Parathyroid adenoma (tissue), 2 donors: ENCODE data around the gene ATF3.

Source experiments
- H2AFZ ChIP-seq: fragments of 300-600 bp; sonication (generic); one replicate; pipeline ENCODE4 v1.7.0; 2017; ENCODE audit warnings: antibody characterized with exemption, mild to moderate bottlenecking
- H3K27ac ChIP-seq: fragments of 300-600 bp; sonication (generic); one replicate; pipeline ENCODE4 v1.7.0; 2017
- H3K27me3 ChIP-seq: fragments of 300-600 bp; sonication (generic); one replicate; pipeline ENCODE4 v1.7.0; 2017; ENCODE audit warnings: low read length; ENCODE audit not compliant: control insufficient read depth, insufficient read depth
- H3K36me3 ChIP-seq: fragments of 300-600 bp; sonication (generic); one replicate; pipeline ENCODE4 v1.7.0; 2017; ENCODE audit warnings: low read length; ENCODE audit not compliant: control insufficient read depth, insufficient read depth
- H3K4me1 ChIP-seq: fragments of 300-600 bp; sonication (generic); one replicate; pipeline ENCODE4 v1.7.0; 2017; ENCODE audit warnings: control low read depth
- H3K4me2 ChIP-seq: fragments of 300-600 bp; sonication (generic); one replicate; pipeline ENCODE4 v1.7.0; 2017; ENCODE audit warnings: low read length
- H3K4me3 ChIP-seq: fragments of 300-600 bp; sonication (generic); one replicate; pipeline ENCODE4 v1.7.0; 2017; ENCODE audit warnings: low read depth, low read length
- H3K79me2 ChIP-seq: fragments of 300-600 bp; sonication (generic); one replicate; pipeline ENCODE4 v1.7.0; 2017; ENCODE audit warnings: control low read depth
- H3K9ac ChIP-seq: fragments of 300-600 bp; sonication (generic); one replicate; pipeline ENCODE4 v1.7.0; 2017; ENCODE audit warnings: mild to moderate bottlenecking
- H3K9me3 ChIP-seq: fragments of 300-600 bp; sonication (generic); one replicate; pipeline ENCODE4 v1.7.0; 2017; ENCODE audit warnings: low read length; ENCODE audit not compliant: control insufficient read depth
- TF ChIP-seq, protein P1 (sequence below): fragments of 300-600 bp; sonication (generic); IDR thresholded peaks from one replicate; pipeline ENCODE4 v1.7.0; 2017; ENCODE audit warnings: antibody characterized with exemption, mild to moderate bottlenecking
- donor health status: primary hyperparathyroidism.

Gene ATF3

DNA sequence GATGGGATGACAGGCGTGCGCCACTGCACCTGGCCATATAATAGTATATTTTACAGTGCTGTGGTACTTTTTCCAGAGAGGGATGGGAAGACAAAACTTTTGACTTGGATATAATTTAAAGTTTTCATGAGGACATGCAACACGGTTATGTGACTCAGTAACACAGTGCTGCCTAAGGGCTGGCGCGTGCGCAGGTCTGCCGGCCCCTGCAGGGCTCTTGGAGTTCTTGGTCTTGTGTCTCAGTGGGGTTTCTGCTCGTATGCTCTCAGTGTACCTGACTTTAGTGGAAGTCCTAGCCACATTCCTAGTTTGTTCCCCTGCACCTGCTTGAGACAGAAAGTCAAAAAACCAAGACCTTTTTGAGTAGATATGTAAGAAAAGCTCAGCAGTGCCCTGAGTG, 27.5 kb upstream of the ATF3 start:
- H3K4me2 ChIP-seq: no peak overlapping the region
- no peak overlapping the region for H3K4me3 ChIP-seq
- no peak overlapping the region for H3K9ac ChIP-seq
- no peak overlapping the region for H3K27ac ChIP-seq
- no peaks in the 10 kb centered on the region for H3K27me3 ChIP-seq
- no peaks in the 10 kb centered on the region for H3K9me3 ChIP-seq
- TF ChIP-seq, protein P1, sequence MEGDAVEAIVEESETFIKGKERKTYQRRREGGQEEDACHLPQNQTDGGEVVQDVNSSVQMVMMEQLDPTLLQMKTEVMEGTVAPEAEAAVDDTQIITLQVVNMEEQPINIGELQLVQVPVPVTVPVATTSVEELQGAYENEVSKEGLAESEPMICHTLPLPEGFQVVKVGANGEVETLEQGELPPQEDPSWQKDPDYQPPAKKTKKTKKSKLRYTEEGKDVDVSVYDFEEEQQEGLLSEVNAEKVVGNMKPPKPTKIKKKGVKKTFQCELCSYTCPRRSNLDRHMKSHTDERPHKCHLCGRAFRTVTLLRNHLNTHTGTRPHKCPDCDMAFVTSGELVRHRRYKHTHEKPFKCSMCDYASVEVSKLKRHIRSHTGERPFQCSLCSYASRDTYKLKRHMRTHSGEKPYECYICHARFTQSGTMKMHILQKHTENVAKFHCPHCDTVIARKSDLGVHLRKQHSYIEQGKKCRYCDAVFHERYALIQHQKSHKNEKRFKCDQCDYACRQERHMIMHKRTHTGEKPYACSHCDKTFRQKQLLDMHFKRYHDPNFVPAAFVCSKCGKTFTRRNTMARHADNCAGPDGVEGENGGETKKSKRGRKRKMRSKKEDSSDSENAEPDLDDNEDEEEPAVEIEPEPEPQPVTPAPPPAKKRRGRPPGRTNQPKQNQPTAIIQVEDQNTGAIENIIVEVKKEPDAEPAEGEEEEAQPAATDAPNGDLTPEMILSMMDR: no peak
- H3K4me1 ChIP-seq: no peaks in the 10 kb centered on the region
- no peaks in the 10 kb centered on the region for H3K36me3 ChIP-seq
- H2AFZ ChIP-seq: no peak overlapping the region
- no peaks in the 10 kb centered on the region for H3K79me2 ChIP-seq

DNA sequence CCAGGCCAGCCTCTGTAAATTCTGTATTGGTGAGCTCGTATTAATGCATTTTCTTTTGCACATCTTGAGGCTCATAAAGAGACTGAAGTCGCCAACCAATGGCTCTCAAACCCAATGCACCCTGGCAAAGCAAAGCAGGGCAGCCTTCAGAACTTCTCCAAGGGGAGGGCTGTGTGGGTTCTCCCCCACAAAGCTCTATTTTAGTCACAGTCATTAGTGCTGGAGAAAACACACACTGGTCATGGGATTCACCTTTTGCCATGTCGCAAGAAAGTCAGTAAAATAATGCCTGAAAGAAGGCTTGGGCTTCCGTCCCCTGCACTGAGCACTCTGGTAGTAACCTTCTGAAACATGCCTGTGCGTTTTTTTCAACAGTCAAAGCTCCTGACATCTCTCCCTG, 26.3 kb upstream of the ATF3 start:
- TF ChIP-seq, protein P1: no peak
- Histone ChIP-seq H3K9me3 (no peaks in the 10 kb centered on the region), H3K4me1 (no peaks in the 10 kb centered on the region), H3K4me2 (no peak overlapping the region), H3K27ac (no peak overlapping the region), H3K36me3 (no peaks in the 10 kb centered on the region), H3K4me3 (no peak overlapping the region), H3K79me2 (no peaks in the 10 kb centered on the region), H3K27me3 (no peaks in the 10 kb centered on the region), H3K9ac (no peak overlapping the region), H2AFZ (no peak overlapping the region)

DNA sequence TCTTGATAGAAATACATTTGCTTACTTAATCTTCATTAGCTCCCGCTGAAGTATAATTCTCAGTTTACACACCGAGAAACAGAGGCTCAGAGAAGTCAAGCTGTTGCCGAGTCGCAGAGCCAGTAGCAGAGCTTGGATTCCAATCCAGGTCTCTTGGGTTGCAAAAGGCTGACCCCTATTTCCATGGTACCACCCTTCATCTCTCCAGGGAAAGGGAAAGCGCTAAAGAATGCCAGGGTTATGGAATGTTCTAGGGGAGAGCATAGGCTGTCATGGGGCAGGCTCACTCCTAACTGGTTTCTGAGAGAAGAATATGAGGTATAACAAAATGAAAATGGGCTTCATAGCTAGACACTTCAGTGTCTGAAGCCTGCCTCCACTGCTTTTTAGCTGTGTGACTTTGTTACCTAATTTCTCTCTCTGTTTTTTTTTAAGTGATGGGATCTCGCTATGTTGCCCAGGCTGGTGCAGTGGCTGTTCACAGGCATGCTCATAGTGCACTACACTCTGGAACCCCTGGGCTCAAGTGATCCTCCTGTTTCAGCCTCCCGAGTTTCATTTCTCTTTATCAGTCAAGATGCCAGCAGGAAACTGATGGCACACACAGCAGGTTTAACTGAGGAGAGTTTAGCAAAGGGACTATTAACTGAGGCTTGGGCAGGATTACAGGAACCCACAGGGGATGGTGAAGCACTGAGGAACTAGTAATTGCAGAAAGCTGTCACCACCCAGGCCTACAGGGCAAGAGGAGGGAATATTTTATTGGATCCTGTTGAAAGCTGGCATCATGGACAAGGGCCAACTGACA, 25.5 kb upstream of the ATF3 start:
- Histone ChIP-seq H3K9me3 (no peaks in the 10 kb centered on the region), H3K4me3 (no peak overlapping the region), H3K4me2 (no peak overlapping the region), H3K79me2 (no peaks in the 10 kb centered on the region), H2AFZ (no peak overlapping the region), H3K9ac (no peak overlapping the region), H3K4me1 (no peaks in the 10 kb centered on the region), H3K27me3 (no peaks in the 10 kb centered on the region), H3K36me3 (no peaks in the 10 kb centered on the region), H3K27ac (no peak overlapping the region)
- TF ChIP-seq, protein P1: no peak

DNA sequence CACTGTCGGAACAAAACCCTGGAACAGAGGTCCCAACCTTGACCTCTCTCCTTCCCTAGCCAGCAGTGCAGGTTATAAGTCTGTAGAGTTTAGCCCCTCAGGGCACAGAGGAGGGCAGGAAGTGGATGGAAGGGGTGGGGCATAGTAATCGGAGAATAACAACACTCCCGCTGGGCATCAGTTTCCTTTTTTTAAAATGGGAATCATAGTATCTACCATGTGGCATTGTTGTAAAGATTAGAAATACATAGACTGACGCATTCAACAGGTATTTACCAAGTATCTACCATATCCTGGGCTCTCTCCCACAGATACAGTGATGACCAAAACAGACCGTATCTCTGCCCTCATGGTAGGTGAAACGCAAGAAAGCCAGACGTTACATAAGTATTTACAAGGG, 24.9 kb upstream of the ATF3 start:
- Histone ChIP-seq H2AFZ (no peak overlapping the region), H3K9ac (no peak overlapping the region), H3K27me3 (no peaks in the 10 kb centered on the region), H3K79me2 (no peaks in the 10 kb centered on the region), H3K4me2 (no peak overlapping the region), H3K9me3 (no peaks in the 10 kb centered on the region), H3K4me1 (no peaks in the 10 kb centered on the region), H3K27ac (no peak overlapping the region), H3K36me3 (no peaks in the 10 kb centered on the region), H3K4me3 (no peak overlapping the region)
- TF ChIP-seq, protein P1: no peak
